ENCODE data around the gene ZNF165.

DNA sequence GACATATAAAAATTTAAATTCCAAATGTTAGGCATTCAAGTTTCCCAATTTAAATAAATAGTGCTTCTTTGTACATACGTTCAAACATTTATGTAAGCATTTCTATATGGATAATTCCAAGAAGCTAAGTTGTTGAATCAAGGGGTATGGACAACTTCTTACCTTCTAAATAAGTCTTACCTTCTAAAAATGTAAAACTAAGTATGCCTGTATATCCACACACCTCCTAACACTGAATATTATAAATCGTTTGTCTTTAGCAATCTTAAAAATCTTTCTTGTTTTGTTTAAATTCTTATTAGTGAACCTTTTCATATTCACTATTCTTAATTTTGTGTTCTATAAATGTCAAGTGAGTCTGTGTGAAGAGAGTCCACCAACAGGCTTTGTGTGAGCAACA lies 41.5 kb downstream of the ZNF165 start:
- TF ChIP-seq EZH2 (IDR thresholded peaks at IDR 0.05; ENCODE audit: low read length, missing control alignments) (no peak), CTCF (conservative IDR thresholded peaks at IDR 0.05 in 1 of 2, IDR thresholded peaks at IDR 0.05 in 1 of 2; ENCODE audit: low read depth in 1 of 2, low read length in 2 of 2) (no peak)

All from fibroblast of lung (primary cell).